ENCODE data around the gene FAM124A.

GRCh38 chr13:51179432-51179971 lies 42.7 kb upstream of the FAM124A start:
- TF ChIP-seq GATA2 (IDR thresholded peaks at IDR 0.05; ENCODE audit: low read depth, low read length) = no peak
- no peak for TF ChIP-seq GATA3 (IDR thresholded peaks at IDR 0.05; ENCODE audit: low read depth, low read length)

All from SH-SY5Y (cell line).